Dedifferentiated amniotic fluid mesenchymal stem cell (primary cell): ENCODE data around the gene LIN37.
"Not testable (repeated sequence)": the region's sequence is repeated elsewhere in the genome, so short reads cannot be mapped to it uniquely, and the experiment has no call there.

Experiments used
- DNase-seq: peaks from one replicate; pipeline ENCODE4 v3.0.0-alpha.2; 2016; ENCODE audit errors: extremely low spot score

Gene LIN37

DNA sequence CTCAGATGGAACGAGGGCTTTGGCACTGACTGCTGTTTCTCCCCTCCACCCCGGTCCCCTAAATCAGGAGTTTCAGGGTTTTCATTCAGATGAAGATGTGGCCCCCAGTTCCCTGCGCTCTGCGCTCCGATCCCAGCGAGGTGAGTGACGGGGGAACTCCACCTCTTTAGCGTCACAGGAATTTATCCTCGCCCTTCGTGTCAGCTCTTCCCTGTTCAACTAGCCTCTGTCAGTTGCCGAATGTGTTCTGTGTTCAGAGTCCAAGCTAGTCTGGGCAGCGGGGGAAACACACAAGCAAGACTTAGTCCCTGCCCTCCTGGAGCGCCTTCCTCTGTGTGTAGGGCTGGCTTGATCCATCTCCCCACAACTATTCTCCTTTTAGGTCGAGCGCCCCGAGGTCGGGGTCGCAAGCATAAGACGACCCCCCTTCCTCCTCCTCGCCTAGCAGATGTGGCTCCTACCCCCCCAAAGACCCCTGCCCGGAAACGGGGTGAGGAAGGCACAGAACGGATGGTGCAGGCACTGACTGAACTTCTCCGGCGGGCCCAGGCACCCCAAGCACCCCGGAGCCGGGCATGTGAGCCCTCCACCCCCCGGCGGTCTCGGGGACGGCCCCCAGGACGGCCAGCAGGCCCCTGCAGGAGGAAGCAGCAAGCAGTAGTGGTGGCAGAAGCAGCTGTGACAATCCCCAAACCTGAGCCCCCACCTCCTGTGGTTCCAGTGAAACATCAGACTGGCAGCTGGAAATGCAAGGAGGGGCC, 28.8 kb upstream of the LIN37 start:
- no peak for DNase-seq

DNA sequence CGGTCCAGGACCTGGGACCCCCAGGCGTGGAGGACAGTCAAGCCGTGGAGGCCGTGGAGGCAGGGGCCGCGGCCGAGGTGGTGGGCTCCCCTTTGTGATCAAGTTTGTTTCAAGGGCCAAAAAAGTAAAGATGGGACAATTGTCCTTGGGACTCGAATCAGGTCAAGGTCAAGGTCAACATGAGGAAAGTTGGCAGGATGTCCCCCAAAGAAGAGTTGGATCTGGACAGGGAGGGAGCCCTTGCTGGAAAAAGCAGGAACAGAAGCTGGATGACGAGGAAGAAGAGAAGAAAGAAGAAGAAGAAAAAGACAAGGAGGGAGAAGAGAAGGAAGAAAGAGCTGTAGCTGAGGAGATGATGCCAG, 28.2 kb upstream of the LIN37 start:
- no peak for DNase-seq

DNA sequence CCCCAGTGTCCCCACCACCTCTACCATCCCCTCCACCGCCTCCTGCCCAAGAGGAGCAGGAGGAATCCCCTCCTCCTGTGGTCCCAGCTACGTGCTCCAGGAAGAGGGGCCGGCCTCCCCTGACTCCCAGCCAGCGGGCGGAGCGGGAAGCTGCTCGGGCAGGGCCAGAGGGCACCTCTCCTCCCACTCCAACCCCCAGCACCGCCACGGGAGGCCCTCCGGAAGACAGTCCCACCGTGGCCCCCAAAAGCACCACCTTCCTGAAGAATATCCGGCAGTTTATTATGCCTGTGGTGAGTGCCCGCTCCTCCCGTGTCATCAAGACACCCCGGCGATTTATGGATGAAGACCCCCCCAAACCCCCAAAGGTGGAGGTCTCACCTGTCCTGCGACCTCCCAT, 27.7 kb upstream of the LIN37 start:
- no peak for DNase-seq

DNA sequence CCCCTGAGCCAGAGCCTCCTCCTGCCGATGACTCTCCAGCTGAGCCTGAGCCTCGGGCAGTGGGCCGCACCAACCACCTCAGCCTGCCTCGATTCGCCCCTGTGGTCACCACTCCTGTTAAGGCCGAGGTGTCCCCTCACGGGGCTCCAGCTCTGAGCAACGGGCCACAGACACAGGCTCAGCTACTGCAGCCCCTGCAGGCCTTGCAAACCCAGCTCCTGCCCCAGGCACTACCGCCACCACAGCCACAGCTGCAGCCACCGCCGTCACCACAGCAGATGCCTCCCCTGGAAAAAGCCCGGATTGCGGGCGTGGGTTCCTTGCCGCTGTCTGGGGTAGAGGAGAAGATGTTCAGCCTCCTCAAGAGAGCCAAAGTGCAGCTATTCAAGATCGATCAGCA, 27.0 kb upstream of the LIN37 start:
- no peak for DNase-seq

DNA sequence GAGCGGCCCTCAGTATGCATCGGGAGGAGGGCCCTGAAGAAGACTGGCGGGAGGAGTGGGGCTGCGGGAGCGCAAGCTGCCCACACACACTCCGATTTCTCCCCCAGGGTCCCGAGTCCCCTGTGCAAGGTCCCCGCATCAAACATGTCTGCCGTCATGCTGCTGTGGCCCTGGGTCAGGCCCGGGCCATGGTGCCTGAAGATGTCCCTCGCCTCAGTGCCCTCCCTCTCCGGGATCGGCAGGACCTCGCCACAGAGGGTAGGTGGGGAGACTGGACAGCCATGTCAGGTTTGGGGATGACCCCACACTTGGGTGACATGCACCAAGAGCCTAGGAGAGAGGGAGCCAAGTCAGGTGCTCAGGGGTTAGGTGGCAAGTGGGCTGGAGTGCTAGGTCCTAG, 25.9 kb upstream of the LIN37 start:
- no peak for DNase-seq

DNA sequence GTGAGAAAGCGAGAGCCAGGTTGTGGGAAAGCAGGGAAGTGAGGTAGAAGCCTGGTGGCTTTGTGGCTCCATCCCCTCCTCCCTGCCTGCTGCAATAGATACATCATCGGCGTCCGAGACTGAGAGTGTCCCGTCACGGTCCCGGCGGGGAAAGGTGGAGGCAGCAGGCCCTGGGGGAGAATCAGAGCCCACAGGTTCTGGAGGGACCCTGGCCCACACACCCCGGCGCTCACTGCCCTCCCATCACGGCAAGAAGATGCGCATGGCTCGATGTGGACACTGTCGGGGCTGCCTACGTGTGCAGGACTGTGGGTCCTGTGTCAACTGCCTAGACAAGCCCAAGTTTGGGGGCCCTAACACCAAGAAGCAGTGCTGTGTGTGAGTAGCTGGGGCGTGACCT, 25.5 kb upstream of the LIN37 start:
- DNase-seq, result no peak

DNA sequence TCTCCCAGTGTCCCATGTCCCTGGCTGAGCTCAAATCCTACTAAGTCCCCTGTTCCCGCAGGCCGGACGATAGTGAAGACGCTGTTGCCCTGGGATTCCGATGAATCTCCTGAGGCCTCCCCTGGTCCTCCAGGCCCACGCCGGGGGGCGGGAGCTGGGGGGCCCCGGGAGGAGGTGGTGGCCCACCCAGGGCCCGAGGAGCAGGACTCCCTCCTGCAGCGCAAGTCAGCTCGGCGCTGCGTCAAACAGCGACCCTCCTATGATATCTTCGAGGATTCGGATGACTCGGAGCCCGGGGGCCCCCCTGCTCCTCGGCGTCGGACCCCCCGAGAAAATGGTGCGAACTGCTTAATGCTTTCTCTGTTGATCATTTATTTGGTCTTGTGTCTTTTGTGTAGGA, 24.7 kb upstream of the LIN37 start:
- no peak for DNase-seq

DNA sequence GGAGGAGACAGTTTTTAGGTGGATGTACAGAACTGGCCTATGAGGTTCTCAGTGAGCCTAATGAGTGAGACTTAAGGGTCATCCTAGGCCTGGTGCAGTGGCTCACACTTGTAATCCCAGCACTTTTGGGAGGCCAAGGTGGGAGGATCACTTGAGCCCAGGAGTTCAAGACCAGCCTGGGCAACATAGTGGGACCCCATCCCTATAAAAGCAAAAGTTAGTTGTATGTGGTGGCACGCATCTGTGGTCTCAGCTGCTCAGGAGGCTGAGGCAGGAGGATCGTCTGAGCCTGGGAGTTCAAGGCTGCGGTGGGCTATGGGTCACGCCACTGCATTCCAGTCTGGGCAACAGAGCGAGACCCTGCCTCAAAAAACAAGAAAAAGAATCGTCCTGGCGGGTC, 24.2 kb upstream of the LIN37 start:
- DNase-seq, result not testable (repeated sequence)

DNA sequence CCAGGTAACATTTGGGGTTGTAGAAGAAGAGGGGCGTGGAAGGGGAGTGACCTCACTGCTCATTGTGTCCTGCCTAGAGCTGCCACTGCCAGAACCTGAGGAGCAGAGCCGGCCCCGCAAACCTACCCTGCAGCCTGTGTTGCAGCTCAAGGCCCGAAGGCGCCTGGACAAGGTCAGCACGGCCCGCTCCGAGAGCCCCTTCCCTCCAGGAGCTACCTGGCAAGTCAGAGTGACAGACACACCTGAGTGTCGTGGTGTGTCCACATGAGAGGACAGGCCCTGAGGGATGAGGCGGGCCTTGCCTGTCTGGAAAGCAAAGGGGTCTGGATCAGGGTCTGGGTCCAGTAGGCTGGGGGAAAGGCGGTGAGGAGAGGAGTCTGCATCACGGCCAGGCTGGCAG, 23.8 kb upstream of the LIN37 start:
- DNase-seq, result no peak

DNA sequence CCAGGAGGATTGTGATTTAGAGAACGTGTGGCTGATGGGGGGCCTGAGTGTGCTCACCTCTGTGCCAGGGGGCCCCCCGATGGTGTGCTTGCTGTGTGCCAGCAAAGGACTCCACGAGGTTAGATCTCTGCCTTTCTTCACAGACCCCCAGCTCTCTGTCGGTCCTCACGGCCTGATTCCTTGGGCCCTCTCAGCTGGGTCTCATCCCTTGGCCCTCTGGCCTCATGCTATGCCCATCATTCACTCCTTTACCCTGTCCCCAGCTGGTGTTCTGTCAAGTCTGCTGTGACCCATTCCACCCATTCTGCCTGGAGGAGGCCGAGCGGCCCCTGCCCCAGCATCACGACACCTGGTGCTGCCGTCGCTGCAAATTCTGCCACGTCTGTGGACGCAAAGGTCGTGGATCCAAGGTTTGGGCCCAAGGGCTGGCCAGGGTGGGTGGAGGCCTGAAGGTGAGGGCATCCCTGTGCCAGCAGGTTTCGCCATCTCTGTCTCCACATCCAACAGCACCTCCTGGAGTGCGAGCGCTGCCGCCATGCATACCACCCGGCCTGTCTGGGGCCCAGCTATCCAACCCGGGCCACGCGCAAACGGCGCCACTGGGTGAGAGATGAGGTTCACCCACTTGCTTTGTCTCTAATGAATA, 23.0 kb upstream of the LIN37 start:
- DNase-seq, result no peak

DNA sequence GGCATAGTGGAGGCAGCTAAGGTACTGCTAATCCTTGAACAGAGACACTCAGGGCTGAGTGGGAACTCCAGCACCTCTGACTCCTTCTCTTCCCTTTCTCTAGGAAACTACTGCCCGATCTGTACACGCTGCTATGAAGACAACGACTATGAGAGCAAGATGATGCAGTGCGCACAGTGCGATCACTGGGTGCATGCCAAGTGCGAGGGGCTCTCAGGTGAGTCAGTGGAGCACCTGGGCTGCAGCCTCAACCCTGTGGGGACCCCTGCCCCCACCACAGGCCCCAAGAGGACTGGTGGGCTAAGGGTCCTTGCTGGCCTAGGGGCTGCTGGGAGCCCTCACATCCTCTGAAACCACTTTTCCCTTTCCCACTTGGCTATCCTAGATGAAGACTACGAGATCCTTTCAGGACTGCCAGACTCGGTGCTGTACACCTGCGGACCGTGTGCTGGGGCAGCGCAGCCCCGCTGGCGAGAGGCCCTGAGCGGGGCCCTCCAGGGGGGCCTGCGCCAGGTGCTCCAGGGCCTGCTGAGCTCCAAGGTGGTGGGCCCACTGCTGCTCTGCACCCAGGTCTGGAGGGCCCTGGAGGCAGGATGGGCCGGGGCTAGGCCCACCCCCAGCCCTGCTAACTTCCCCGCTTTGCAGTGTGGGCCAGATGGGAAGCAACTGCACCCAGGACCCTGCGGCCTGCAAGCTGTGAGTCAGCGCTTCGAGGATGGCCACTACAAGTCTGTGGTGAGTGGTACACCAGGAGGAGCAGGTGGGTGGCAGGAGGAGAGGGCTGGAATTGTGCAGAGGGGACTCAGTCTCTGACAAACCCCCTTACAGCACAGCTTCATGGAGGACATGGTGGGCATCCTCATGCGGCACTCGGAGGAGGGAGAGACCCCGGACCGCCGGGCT, 21.1 kb upstream of the LIN37 start:
- no peak for DNase-seq

DNA sequence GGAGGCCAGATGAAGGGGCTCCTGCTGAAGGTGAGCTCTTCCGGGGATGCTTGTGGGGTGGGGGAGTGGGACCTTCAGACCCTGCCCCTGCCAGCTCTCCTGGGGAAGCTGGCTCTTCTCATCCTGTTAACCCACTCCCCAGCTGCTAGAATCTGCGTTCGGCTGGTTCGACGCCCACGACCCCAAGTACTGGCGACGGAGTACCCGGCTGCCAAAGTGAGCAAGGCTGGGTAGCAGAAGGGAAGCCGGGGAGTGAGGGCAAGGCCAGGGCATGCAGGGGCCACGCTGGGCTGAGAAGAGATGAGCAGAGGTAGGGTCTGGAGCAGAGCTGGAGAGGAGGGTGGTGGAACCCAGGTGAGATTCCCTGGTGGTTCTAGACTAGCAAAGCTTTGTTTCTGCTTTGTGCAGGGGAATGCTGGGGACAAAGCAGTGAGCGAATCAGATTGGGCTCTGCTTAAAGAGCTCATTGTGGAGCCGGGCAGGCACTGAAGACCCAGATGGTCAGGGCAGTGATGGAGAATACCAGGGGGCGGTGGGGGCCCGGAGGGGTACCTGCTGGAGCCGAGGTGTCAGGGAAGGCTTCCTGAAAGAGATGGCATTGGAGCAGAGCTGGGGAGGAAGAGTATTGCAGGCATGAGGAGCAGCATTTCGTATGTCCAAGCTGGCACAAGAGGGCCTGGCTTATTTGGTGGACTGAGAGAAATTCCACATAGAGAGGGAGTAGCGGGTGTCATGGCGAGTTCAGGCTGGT, 20.2 kb upstream of the LIN37 start:
- DNase-seq, result no peak

DNA sequence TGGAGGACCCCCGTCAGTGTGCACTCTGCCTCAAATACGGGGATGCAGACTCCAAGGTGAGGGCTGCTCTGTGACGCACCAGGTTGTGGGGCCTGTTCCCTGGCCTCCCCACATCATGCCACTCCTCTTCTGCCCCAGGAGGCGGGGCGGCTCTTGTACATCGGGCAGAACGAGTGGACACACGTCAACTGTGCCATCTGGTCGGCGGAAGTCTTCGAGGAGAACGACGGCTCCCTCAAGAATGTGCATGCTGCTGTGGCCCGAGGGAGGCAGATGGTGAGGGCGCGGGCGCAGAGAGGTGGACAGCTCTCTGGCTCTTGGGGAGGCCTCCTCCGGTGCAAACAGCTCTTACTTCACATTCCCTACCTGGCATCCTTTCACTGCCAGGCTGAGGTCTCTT, 19.4 kb upstream of the LIN37 start:
- no peak for DNase-seq

DNA sequence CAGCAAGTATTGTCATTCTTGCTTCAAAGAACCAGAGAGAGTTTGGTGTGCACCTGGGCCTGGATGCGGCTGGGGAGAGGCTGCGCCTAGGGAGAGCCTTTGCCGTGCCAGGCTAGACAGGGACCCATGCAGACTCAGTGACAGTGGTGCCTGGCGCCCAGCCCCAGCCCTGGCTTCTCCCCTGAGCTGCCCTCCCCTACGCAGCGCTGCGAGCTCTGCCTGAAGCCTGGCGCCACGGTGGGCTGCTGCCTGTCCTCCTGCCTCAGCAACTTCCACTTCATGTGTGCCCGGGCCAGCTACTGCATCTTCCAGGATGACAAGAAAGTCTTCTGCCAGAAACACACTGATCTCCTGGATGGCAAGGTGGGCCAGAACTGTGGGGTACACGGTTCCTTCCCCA, 18.6 kb upstream of the LIN37 start:
- no peak for DNase-seq

DNA sequence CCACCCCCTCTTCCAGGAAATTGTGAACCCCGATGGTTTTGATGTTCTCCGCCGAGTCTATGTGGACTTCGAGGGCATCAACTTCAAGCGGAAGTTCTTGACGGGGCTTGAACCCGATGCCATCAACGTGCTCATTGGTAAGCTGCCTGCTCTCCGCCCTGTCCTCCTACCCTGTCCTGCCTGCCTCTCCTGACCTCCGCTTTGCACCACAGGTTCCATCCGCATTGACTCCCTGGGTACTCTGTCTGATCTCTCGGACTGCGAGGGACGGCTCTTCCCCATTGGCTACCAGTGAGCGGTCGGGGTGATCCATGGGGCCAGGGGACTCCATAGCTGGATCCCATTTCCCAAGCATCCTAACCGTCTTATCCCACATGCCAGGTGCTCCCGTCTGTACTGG, 18.1 kb upstream of the LIN37 start:
- no peak for DNase-seq

DNA sequence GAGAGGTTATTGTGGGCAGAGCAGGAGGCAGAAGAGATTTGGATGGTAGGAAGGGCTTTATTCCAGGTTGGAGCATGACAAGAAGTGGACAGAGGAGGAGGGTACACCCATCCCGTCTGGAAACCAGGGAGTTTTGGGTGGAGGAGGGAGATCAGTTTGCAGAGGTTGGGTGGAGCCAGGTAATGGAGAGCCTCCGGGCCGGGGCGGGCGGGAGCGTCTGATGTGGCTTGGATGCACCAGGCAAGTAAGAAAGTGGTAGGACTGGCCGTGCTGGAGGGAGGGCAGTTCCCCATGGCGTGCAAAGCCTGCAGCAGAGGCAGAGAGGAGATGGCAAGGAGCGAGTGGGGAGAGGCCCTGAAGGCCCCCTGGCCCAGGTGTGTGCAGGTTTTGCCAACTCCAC, 17.0 kb upstream of the LIN37 start:
- DNase-seq, result no peak

DNA sequence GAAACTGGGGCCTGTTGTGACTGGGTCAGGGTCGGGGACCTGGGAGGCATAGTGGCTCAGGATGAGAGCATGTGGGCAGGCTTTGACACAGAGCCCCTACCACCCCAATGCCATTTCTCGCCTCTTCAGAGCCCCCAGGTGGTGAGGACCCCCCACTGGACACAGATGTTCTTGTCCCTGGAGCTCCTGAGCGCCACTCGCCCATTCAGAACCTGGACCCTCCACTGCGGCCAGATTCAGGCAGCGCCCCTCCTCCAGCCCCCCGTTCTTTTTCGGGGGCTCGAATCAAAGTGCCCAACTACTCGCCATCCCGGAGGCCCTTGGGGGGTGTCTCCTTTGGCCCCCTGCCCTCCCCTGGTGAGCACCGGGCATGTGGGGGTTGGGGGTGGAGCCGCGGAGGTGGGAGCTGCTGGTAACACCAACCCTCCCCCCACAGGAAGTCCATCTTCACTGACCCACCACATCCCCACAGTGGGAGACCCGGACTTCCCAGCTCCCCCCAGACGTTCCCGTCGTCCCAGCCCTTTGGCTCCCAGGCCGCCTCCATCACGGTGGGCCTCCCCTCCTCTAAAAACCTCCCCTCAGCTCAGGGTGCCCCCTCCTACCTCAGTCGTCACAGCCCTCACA, 16.5 kb upstream of the LIN37 start:
- no peak for DNase-seq

DNA sequence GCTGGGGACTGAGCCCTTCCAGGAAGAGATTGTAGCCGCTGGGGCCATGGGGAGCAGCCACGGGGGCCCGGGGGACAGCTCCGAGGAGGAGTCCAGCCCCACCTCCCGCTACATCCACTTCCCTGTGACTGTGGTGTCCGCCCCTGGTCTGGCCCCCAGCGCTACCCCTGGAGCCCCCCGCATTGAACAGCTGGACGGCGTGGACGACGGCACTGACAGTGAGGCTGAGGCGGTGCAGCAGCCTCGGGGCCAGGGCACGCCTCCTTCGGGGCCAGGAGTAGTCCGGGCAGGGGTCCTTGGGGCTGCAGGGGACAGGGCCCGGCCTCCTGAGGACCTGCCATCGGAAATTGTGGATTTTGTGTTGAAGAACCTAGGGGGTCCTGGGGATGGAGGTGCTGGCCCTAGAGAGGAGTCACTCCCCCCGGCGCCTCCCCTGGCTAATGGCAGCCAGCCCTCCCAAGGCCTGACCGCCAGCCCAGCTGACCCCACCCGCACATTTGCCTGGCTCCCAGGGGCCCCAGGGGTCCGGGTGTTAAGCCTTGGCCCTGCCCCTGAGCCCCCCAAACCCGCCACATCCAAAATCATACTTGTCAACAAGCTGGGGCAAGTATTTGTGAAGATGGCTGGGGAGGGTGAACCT, 15.7 kb upstream of the LIN37 start:
- no peak for DNase-seq

DNA sequence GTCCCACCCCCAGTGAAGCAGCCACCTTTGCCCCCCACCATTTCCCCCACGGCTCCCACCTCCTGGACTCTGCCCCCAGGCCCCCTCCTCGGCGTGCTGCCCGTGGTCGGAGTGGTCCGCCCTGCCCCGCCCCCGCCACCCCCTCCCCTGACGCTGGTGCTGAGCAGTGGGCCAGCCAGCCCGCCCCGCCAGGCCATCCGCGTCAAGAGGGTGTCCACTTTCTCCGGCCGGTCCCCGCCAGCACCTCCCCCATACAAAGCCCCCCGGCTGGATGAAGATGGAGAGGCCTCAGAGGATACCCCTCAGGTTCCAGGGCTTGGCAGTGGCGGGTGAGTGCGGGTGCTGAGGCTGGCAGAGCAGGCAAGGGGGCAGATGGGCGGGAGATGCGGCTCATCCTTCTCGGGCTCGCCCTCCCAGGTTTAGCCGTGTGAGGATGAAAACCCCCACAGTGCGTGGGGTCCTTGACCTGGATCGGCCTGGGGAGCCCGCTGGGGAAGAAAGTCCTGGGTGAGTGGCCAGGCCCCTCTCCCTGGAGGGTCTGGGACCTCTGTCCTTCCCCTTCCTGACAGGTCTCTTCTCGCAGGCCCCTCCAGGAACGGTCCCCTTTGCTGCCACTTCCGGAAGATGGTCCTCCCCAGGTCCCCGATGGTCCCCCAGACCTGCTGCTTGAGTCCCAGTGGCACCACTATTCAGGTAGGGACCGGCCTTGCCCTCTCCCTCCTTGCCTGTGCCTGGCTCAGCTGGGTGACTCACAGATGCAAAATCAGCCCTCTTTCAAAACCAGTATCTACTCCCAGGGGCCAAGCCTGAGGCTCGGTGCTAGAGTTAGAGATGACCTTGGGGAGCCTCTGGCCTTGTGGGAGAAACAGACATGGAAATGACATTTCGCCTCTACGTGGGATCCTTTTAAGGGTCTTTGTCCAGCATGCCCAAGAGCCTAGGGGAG, 14.9 kb upstream of the LIN37 start:
- no peak for DNase-seq

DNA sequence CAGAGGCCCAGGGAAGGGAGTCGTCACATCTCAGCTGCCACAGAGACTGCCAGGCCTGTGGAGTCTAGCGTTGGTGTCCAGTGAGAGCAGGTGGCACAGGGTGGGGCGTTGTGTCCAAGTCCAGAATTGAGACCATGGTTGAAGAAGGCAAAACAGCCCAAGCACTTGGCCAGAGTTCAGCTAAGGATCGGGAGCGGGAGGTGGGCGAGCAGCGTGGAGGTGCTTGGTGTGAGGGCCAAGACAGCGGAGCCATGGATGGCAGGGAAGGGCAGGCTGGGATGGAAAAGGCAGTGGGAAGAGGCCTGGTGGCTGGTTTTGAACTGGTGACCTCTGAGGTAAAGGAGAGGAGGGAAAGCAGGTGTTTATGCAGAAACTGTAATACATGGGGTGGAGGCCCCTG, 14.1 kb upstream of the LIN37 start:
- DNase-seq, result no peak
